Hematopoietic multipotent progenitor cell treated with erythropoietin and hydrocortisone succinate and interleukin-3 and kit ligand, for 17 days (in vitro differentiated cells): ENCODE data around the gene DPEP2NB.
"Not testable (repeated sequence)": the region's sequence is repeated elsewhere in the genome, so short reads cannot be mapped to it uniquely, and the experiment has no call there.

Source experiments
- DNase-seq: peaks from one replicate; pipeline ENCODE4 v3.0.0-alpha.2; 2015; ENCODE audit warnings: low spot score

Gene DPEP2NB

GRCh38 chr16:68015681-68016080 lies at the start of gene DPEP2NB:
DPEP2NB (minus strand) TSS chr16:68015911; CDS start chr16:68015770, 141 bp downstream.
- DNase-seq = no peak

GRCh38 chr16:68064791-68065365 lies 49.2 kb upstream of the DPEP2NB start:
- DNase-seq = peak; percentile 83

GRCh38 chr16:68062910-68063393 lies 47.2 kb upstream of the DPEP2NB start:
- DNase-seq = no peak

- no peak for DNase-seq
These were observed 45.7 kb upstream of the DPEP2NB start for GRCh38 chr16:68061396-68061795.

GRCh38 chr16:68059804-68060203 lies 44.1 kb upstream of the DPEP2NB start:
- DNase-seq = no peak

- DNase-seq = no peak
These were observed 39.7 kb upstream of the DPEP2NB start for GRCh38 chr16:68055395-68055794.

- DNase-seq = no peak
These were observed 33.7 kb upstream of the DPEP2NB start for GRCh38 chr16:68049449-68049848.

GRCh38 chr16:68047987-68048386 lies 32.3 kb upstream of the DPEP2NB start:
- no peak for DNase-seq

- DNase-seq = no peak
These were observed 30.4 kb upstream of the DPEP2NB start for GRCh38 chr16:68046106-68046505.

GRCh38 chr16:68041783-68042182 lies 26.1 kb upstream of the DPEP2NB start:
- no peak for DNase-seq

- DNase-seq = peak; percentile 89
These were observed 25.0 kb upstream of the DPEP2NB start for GRCh38 chr16:68040506-68041288.

GRCh38 chr16:68037841-68038597 lies 22.3 kb upstream of the DPEP2NB start:
- DNase-seq = no peak

GRCh38 chr16:68035227-68035626 lies 19.5 kb upstream of the DPEP2NB start:
- DNase-seq = no peak

GRCh38 chr16:68033101-68033500 lies 17.4 kb upstream of the DPEP2NB start:
- no peak for DNase-seq

- no peak for DNase-seq
These were observed 16.2 kb upstream of the DPEP2NB start for GRCh38 chr16:68031951-68032350.

GRCh38 chr16:68030108-68030507 lies 14.4 kb upstream of the DPEP2NB start:
- not testable (repeated sequence) for DNase-seq

- no peak for DNase-seq
These were observed 13.3 kb upstream of the DPEP2NB start for GRCh38 chr16:68028996-68029395.

- peak; percentile 92 for DNase-seq
These were observed 7.2 kb upstream of the DPEP2NB start, which contains the start of the genes DDX28 and DUS2 for GRCh38 chr16:68022728-68023537. DDX28 (minus strand) TSS chr16:68023232; CDS start chr16:68023202, 30 bp downstream. DUS2 (plus strand) TSS chr16:68023284; CDS start chr16:68038024, 14,740 bp downstream.

GRCh38 chr16:68022278-68022727 lies 6.6 kb upstream of the DPEP2NB start:
- no peak for DNase-seq

- no peak for DNase-seq
These were observed 5.8 kb upstream of the DPEP2NB start for GRCh38 chr16:68021490-68021889.

- no peak for DNase-seq
These were observed 3.5 kb upstream of the DPEP2NB start for GRCh38 chr16:68019167-68019680.
